DND-41 (cell line): ENCODE measurements around the gene TMEM138.

ENCODE experiments used
- EZH2 ChIP-seq: IDR thresholded peaks from 3 replicates; pipeline ENCODE4 v1.6.1; 2012; ENCODE audit warnings: borderline replicate concordance, low read depth, mild to moderate bottlenecking, moderate library complexity, low read length, inconsistent platforms; ENCODE audit not compliant: severe bottlenecking
- TF ChIP-seq, protein P1 (sequence below): IDR thresholded peaks from 2 replicates; pipeline ENCODE4 v1.5.1; 2012; ENCODE audit warnings: borderline replicate concordance, low read length, moderate library complexity, mild to moderate bottlenecking; ENCODE audit not compliant: poor library complexity, severe bottlenecking; ENCODE audit errors: extremely low read depth

DNA sequence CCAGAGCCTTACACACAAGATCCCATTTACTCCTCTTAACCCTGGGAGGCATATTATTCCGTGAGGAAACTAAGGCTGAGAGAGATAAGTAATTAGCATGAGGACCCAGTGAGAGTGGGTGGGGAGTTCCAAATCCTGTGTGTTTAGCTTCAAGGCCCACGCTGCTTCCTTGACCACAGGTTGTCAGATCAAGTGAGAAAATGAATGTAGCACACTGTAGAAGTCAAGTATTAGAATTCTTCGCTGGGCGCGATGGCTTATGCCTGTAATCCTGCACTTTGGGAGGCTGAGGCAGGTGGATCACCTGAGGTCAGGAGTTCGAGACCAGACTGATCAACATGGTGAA is 4.3 kb upstream of the TMEM138 start:
- TF ChIP-seq, protein P1, sequence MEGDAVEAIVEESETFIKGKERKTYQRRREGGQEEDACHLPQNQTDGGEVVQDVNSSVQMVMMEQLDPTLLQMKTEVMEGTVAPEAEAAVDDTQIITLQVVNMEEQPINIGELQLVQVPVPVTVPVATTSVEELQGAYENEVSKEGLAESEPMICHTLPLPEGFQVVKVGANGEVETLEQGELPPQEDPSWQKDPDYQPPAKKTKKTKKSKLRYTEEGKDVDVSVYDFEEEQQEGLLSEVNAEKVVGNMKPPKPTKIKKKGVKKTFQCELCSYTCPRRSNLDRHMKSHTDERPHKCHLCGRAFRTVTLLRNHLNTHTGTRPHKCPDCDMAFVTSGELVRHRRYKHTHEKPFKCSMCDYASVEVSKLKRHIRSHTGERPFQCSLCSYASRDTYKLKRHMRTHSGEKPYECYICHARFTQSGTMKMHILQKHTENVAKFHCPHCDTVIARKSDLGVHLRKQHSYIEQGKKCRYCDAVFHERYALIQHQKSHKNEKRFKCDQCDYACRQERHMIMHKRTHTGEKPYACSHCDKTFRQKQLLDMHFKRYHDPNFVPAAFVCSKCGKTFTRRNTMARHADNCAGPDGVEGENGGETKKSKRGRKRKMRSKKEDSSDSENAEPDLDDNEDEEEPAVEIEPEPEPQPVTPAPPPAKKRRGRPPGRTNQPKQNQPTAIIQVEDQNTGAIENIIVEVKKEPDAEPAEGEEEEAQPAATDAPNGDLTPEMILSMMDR = no peak
- TF ChIP-seq EZH2 = no peak
